Fibroblast of skin of left quadriceps (primary cell): ENCODE measurements around the gene ANXA1.

ENCODE experiments used
- DNase-seq, 2 experiments: peaks; one replicate each; pipeline ENCODE4 v3.0.0-alpha.2; 2013; ENCODE audit warnings: low read depth in 2 of 2

ANXA1 gene

DNA sequence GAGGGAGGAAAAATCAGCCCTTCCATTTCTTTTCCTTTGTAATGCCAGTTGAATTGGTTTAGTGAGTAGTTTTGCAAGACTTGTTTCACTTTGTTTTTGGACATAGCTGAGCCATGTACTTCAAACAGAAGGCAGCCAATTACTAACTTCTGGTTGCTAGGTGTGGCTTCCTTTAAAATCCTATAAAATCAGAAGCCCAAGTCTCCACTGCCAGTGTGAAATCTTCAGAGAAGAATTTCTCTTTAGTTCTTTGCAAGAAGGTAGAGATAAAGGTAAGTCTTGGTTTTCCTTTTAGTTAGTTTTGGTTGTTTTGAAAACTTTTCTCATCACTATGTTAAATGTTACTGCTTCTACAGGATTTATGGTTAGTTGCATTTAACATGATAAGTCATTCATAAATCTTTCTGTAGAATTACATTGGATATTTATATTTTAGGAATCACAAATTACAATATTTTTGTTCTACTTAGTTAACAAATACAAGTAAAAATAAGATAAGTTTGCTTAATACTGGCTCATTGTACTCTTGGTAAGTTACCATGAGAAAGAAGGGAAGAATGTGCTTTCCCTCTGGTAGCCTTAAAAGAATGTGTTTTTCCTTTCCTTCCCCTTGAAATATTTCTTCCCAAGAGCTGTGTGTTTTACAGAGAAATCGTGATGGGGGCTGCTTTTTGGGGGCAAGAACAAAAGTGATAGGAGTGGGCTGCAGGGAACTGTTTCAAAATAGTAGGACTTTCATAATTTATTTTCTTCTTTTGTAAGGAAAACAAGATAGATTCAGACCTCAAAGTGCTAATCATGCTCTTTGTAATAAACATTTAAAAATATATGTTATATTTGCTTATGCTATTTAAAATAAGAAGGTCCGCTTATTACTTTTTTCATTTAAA lies at the start of gene ANXA1:
Gene ANXA1 (plus strand): TSS at position 213 of the 890 bp plus-strand sequence. CDS start 6,671 bp downstream, outside the sequence.
- DNase-seq: peak; percentile 65 to 66

DNA sequence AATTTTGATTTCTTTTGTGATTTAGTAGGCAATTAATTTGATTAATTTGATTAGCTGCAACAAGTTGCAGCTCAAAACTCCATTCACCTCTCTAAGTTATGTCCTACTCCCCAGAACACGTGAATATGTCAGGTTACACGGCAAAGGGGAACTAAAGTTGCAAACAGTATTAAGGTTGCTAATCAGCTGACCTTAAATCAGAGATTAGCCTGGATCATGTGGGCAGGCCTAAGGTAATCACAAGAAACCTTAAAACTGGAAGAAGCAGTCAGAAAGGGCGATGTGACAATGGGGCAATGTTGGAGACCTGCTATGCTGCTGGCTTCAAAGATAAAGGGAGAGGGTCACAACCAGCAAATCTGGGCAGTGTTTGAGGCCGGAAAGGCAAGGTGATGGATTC lies 47.3 kb upstream of the ANXA1 start:
- no peak for DNase-seq

GRCh38 chr9:73104921-73105320 lies 46.7 kb upstream of the ANXA1 start:
- DNase-seq: no peak

GRCh38 chr9:73107489-73108069 lies 44.1 kb upstream of the ANXA1 start:
- DNase-seq: peak; percentile 25 to 27

- no peak for DNase-seq
These were observed 37.6 kb upstream of the ANXA1 start for GRCh38 chr9:73114058-73114457.

DNA sequence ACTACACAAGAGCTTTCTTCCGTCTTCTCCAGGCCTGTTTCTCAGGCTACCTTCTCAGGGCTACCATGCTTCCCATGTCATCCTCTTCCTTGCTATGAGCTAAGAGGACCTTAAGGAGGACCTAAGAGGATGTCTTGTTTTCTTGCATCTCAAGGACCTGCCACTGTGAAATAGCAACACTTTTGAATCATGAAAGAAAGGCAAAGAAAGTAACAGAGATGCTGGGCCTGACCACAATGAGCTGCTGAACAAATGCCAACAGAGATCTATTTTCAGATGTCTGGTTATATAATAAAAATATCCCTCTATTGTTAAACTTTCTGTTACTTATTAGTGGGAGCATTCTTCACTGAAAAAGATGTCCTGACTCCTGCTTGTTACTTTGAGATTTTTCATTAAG lies 36.7 kb upstream of the ANXA1 start:
- DNase-seq: no peak

GRCh38 chr9:73116031-73116430 lies 35.6 kb upstream of the ANXA1 start:
- DNase-seq: peak; percentile 43 to 49

DNA sequence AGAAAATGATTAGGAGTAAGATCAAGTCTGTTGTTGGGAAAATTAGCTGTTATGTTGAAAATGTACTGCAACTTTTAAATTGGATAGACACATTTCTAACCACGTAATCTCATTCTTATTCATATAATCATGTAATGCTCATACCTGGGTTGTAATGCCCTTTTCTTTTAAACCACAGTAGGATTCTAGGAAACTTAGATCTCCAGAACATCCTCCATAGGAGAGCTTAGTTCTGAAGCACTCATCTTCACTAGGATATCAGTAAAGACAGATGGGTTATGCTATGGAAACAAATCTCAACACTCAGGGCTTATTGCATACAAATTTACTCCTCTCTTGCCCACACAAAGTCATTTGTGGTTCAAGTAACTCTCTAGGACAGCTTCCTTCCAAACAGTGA lies 34.8 kb upstream of the ANXA1 start:
- DNase-seq: no peak

DNA sequence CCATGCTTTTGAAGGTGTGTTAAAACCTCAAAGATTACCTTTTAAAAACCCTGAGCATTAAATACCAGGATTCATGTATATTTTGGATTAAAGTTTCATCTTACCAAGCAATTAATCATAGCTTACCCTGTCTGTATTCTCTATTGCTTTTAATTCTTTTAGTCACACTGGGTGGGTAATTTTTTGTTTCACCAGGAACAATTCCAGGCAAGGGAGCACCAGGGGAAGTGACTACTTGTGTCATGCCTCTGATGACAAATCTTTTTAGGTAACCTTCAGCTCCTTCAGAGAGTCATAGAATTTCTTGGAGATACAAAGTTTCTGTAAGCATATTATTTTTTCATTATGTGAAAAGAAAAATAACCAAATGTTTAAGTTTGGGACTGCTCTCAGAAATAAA lies 33.4 kb upstream of the ANXA1 start:
- no peak for DNase-seq

- DNase-seq: peak; percentile 63 to 67
These were observed 32.6 kb upstream of the ANXA1 start for GRCh38 chr9:73118898-73119554.

- no peak for DNase-seq
These were observed 30.2 kb upstream of the ANXA1 start for GRCh38 chr9:73121375-73121935.

GRCh38 chr9:73125651-73126050 lies 26.0 kb upstream of the ANXA1 start:
- no peak for DNase-seq

GRCh38 chr9:73129941-73130685 lies 21.6 kb upstream of the ANXA1 start:
- DNase-seq: no peak

GRCh38 chr9:73131461-73131860 lies 20.2 kb upstream of the ANXA1 start:
- no peak for DNase-seq

- DNase-seq: peak in 1 of 2 experiments; percentile 55
These were observed 19.5 kb upstream of the ANXA1 start for GRCh38 chr9:73132034-73132776.

DNA sequence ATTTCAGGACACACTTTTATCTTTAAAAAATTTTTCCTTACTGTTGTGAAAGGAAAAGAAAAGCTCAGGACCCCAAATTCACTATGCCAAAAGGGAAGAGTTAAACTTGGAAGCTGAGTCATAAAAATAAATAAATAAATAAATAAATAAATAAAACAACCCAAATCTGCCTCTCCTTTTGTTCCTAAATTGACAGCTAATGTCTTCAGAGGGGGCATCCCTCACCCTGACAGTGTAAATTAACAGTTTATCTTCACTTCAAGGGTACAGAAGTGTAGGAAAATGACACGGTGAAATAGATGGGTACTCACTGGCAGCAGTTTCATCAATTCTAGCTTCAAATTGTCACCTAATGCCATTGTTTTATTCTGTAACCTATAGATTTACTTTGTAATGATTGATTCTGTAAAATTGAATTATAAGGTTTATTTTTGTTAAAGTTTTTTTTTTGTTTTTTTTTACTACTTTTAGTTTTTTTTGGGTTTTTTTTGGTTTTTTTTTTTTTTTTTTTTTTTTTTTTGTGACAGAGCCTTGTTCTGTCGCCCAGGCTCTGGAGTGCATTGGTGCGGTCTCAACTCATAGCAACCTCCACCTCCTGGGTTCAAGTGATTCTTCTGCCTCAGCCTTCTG lies 18.5 kb upstream of the ANXA1 start:
- no peak for DNase-seq

DNA sequence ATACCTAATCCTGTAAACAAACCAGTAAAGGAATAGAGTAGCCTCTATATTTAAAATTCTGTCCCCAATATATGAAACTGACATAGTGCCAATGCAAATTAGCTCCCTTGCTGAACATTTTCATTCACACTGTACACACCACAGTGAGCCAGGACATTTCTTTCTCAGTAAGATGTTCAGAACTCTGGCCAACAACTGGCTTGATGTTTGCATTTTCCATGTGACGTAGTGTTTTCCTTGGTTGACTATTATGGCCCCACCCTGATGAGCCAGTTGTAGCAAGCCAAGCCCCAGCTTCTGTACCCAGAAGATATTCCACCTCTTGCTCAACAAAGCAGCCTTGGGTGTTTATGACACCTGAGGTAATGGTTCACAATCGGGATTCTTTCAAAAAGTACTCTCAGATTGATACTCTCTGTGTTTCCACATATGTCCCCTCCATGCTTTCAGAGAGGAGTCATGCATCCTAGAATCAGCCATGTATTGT lies 17.7 kb upstream of the ANXA1 start:
- DNase-seq: no peak

DNA sequence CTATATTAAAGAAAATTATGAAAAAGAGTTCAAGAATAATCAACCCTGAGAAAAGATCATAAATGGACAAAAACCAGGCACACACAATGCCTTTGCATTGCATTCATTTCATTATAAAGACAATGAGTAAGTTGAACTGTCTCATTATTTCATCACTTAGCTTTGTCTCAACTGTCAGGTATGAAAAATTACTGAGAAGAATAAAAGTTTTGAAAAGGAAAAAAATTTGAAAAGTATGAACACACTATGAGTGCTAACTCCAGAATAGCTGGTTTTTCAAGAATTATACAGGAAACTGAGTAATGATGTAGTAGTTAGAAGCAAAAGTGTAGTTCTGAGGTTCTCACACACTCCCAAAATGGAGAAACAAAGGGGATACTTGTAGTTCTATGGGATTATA lies 16.3 kb upstream of the ANXA1 start:
- no peak for DNase-seq

- no peak for DNase-seq
These were observed 14.3 kb upstream of the ANXA1 start for GRCh38 chr9:73137286-73137899.

DNA sequence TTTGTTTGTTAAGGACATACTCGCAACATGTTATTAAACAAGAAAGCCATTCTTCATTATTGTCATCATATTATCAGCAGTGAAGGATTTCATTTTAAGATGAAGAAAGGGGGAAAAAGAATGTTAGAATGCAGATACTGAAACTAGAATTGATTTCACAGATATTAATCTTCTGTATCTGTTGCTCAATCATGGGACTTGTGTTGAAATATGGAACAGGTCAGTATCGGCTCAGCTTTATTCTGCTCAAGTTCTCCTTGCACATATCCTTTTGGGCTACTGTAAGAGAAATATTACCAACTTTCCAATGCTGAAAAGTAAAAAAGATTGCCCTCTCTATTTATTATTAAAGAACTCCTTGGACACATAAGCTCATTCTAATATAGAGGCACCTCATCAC lies 13.8 kb upstream of the ANXA1 start:
- DNase-seq: no peak
